IMR-90 (cell line): ENCODE measurements around the gene ADGRB3.

ENCODE experiments used
- CEBPB ChIP-seq: IDR thresholded peaks from 2 replicates; pipeline ENCODE4 v1.6.1; 2012; ENCODE audit warnings: low read depth, low read length, improper control_type of control experiment
- ELK1 ChIP-seq: fragments of 150-350 bp; IDR thresholded peaks from 2 replicates; pipeline ENCODE4 v1.6.1; 2016; ENCODE audit warnings: low read depth, mild to moderate bottlenecking, low read length, moderate library complexity, borderline replicate concordance
- MAFK ChIP-seq: IDR thresholded peaks from 2 replicates; pipeline ENCODE4 v1.6.1; 2012; ENCODE audit warnings: low read depth, low read length, improper control_type of control experiment
- MXI1 ChIP-seq: IDR thresholded peaks from 2 replicates; pipeline ENCODE4 v1.6.1; 2012; ENCODE audit warnings: low read depth, mild to moderate bottlenecking, low read length, moderate library complexity, borderline replicate concordance
- POLR2A ChIP-seq: IDR thresholded peaks from 2 replicates; pipeline ENCODE4 v1.6.1; 2012; ENCODE audit warnings: mild to moderate bottlenecking, low read depth, low read length
- RFX5 ChIP-seq: IDR thresholded peaks from 2 replicates; pipeline ENCODE4 v1.8.0; 2012; ENCODE audit warnings: low read depth, mild to moderate bottlenecking, low read length, moderate library complexity
- SMC3 ChIP-seq: fragments of 150-350 bp; IDR thresholded peaks from 2 replicates; pipeline ENCODE4 v1.6.1; 2016; ENCODE audit warnings: low read depth, mild to moderate bottlenecking, antibody characterized with exemption, low read length, moderate library complexity
- USF2 ChIP-seq: fragments of 150-350 bp; IDR thresholded peaks from 2 replicates; pipeline ENCODE4 v1.6.1; 2017; ENCODE audit warnings: mild to moderate bottlenecking, antibody characterized with exemption, low read length, low read depth
- TF ChIP-seq, protein P1 (sequence below): conservative IDR thresholded peaks from 2 replicates; pipeline ENCODE4 v1.5.1; 2012; ENCODE audit warnings: mild to moderate bottlenecking, low read depth, low read length, improper control_type of control experiment

- TF ChIP-seq SMC3, result no peak
- no peak for TF ChIP-seq POLR2A
- TF ChIP-seq, protein P1, sequence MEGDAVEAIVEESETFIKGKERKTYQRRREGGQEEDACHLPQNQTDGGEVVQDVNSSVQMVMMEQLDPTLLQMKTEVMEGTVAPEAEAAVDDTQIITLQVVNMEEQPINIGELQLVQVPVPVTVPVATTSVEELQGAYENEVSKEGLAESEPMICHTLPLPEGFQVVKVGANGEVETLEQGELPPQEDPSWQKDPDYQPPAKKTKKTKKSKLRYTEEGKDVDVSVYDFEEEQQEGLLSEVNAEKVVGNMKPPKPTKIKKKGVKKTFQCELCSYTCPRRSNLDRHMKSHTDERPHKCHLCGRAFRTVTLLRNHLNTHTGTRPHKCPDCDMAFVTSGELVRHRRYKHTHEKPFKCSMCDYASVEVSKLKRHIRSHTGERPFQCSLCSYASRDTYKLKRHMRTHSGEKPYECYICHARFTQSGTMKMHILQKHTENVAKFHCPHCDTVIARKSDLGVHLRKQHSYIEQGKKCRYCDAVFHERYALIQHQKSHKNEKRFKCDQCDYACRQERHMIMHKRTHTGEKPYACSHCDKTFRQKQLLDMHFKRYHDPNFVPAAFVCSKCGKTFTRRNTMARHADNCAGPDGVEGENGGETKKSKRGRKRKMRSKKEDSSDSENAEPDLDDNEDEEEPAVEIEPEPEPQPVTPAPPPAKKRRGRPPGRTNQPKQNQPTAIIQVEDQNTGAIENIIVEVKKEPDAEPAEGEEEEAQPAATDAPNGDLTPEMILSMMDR, result no peak
- TF ChIP-seq MXI1, result no peak
- no peak for TF ChIP-seq CEBPB
- TF ChIP-seq USF2, result no peak
- no peak for TF ChIP-seq RFX5
- no peak for TF ChIP-seq ELK1
- no peak for TF ChIP-seq MAFK
Measured at GRCh38 chr6:69097948-69098347, 462.9 kb downstream of the ADGRB3 start.
